NCI-H2227 treated with DMSO at 0.1 percent for 48 hours (cell line): ENCODE data around the gene MYRF.

Experiments
- DNase-seq: peaks from one replicate; lab custom pipeline; 2025; lab: John Stamatoyannopoulos, UW

MYRF gene

DNA sequence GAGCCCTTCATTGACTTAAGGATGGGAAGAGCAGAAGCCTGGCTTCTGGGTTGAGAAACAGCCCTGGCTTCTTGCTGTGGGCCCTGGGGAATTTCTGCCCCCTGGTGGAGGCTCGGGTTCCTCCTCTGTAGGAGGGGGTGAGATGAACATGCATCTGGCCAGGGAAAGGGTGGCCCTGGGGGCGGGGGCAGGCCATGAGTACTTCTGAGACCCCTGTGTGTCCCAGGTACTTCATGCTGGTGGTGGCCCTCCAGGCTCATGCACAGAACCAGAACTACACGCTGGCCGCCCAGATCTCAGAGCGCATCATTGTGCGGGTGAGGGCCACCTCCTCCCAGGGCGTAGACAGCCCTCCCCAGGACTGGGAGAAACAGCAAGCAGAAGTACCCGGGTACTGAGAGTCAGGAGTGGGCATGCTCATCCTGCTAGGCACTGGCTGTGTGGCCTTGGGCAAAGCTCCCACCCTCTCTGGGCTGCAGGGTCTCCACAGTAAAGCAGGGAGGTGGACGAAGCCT, 24.2 kb downstream of the MYRF start:
- DNase-seq = no peak

DNA sequence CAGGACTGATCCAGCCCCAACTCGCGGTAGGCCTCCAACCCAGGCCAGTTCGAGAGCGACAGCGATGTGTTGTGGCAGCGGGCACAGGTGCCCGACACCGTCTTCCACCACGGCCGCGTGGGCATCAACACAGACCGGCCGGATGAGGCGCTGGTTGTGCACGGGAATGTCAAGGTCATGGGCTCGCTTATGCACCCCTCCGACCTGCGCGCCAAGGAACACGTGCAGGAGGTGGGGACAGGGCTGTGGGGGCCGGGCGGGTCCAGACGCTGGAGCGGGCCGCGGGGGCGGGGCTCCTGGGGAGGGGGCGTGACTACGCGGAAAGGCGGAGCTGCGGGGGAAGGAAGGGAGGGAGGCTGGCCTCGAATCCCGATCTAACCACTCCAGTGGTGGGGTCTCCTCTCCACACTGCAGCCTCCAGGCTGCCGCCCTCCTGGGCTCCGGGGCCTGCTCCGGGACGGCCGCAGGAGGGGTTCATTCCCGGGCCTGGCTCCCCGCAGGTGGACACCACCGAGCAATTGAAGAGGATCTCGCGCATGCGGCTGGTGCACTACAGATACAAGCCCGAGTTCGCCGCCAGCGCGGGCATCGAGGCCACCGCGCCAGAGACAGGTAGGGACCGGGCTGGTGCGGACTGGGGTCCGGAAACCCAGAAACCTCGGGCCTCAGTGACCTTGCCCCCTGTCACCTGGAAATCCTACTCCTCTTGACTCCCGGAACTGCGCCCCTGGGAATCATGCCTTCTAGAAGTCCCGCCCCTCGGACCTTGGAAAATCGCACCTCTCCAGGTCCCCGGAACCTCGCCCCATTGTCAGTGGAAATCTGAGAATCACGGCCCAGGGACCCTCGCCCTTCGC, 25.0 kb downstream of the MYRF start:
- DNase-seq = no peak

DNA sequence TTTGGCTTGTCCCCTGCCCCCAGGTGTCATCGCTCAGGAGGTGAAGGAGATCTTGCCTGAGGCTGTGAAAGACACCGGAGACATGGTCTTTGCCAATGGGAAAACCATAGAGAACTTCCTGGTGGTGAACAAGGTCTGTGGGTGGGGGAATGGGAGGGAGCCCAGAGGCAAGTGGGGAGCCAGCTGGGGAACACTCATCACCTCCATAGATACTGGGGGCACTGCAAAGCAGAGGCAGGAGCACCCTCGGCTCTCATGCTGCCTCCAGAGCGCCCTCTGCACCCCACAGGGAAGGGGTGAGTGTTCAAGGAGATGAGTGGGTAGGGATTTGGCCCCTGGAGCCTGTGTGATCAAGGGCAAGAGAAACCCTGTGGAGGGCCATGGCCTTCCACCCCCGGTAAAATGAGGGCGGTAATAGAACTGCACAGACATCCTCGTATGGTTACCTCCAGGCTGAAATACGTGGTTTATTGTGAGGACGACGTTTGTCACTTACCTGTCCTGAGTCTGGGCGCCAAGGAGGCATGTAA, 26.0 kb downstream of the MYRF start:
- DNase-seq = no peak

DNA sequence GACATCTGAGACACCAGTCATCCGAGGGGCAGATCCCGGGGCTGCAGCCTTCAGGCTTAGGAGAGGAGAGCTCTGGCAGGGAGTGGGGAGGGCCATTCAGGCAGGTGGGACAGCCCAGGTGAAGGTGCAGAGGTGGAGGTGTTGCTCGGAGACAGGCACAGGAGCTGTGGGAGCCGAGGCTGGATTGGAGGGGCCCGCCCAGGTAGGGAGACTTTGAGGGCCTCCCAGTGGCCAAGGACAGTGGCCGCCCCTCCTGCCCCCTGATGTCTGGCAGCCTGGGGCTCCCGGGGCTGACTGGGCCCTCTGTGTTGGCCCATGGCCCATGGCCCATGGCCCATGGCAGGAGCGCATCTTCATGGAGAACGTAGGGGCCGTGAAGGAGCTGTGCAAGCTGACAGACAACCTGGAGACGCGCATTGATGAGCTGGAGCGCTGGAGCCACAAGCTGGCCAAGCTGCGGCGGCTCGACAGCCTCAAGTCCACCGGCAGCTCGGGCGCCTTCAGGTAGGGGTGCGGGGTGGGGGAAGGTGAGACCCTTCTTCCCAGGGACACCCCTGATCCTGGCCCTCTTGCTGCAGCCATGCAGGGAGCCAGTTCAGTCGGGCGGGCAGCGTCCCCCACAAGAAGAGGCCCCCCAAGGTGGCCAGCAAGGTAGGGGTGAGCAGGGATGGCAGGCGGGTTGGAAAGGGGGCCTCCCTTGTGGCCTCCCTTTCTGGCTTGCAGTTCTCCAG, 26.6 kb downstream of the MYRF start:
- DNase-seq = no peak

DNA sequence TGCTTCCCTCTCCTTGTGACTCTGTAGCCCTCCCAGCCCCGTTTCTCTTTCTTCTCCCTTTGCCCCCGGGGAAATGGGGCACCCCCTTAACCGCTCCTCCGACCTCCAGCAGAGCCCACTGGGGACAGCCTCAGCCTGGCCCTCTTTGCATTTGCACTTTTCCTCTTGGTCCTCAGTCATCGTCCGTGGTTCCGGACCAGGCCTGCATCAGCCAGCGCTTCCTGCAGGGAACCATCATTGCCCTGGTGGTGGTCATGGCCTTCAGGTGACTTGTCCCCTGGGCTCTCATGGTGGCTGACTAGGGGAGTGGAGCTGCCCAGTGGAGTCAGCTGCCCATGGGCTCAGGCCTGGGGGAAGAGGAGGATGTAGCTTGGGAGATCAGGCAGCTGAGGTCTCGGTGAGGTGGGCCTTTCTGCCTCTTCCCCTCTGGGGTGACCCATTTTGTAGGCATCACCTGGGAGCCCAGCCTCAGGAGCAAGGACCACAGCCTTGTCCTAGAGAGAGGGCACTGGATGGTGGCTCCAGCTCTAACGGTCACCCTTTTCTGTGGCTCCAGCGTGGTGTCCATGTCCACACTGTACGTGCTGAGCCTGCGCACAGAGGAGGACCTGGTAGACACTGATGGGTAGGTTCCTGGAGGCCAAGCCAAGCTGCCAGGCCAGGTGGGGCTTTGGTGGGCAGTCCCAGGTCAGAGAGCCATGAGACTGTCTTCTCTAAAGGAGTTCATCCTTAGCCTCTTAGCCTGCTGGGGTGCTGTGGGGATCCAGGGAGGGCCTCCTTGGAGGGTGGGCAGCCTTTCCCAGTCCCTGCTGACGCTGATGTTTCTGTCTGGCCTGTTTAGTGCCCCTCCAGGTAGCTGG, 27.5 kb downstream of the MYRF start:
- DNase-seq = no peak

DNA sequence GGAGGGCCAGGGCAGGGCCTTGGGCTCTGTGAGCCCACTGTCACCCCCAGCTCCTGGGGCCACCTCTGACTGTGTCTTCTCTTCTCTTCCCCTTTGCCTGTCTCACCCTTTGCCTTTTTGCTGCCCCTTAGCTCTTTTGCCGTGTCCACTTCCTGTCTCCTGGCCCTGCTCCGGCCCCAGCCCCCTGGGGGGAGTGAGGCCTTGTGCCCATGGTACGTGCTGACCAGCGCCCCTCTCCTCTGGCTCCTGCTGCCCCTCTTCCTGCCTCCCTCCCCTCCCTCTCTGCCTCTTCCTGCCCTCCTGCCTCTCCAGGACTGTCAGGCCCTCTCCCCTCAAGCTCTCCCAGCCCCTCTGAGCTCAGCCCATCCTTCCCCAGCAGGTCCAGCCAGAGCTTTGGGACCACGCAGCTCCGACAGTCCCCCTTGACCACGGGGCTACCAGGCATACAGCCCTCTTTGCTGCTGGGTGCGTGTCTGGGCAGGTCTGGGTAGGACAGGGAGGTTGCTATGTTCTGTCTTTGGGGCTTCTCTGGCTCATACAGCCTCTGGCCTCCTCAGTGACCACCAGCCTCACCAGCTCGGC, 28.2 kb downstream of the MYRF start:
- DNase-seq = no peak

DNA sequence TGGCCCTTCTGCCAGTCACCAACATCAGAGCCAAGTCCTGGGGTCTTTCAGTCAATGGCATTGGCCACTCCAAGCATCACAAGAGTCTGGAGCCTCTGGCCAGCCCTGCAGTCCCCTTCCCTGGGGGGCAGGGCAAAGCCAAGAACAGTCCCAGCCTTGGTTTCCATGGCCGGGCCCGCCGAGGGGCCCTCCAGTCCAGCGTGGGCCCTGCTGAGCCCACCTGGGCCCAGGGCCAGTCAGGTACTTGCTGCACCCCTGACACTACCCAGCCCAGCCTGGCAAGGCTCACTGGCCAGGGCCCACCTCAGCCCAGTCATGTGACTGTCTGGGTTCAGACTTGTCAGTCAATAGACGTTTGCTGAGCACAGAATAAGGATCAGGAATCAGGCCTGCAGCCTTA, 29.1 kb downstream of the MYRF start:
- DNase-seq = no peak

DNA sequence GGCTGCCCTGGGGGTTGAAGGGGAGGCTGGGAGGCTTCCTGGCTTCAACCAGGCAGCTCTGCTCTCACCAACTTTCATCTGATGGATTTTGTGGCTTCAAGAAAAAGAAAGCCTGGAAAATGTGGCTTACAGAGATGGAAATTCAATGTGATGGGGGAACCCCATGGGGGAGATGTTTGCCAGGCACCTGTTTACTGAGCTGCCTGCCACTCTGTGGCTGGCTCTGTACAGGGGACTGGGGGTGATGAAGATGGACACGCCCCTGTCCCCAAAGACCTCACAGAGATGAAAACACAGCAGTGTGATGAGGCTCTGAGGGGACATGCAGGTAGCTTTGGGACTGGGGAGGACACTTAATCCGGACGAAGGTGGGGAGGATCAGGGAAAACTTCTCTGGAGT, 29.9 kb downstream of the MYRF start:
- DNase-seq = no peak

DNA sequence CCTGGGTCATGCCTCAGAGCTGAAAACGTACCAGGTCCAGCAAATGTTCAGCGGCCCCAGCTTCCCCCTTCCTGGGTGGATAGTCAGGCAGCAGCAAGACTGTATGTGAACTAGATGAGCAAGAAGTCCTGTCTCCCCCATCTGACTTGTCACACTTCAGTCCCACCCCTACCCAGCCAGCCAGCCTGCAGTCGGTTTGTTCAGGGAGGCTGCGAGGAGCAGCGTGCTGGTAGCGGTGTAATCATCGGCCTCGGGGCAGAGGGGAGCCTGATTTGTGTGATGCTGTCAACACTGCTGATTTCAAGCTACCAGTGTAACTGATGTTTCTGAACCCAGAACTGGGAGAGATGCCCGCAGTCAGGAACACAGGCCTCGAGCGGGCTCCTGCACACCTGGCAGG, 30.4 kb downstream of the MYRF start:
- no peak for DNase-seq

DNA sequence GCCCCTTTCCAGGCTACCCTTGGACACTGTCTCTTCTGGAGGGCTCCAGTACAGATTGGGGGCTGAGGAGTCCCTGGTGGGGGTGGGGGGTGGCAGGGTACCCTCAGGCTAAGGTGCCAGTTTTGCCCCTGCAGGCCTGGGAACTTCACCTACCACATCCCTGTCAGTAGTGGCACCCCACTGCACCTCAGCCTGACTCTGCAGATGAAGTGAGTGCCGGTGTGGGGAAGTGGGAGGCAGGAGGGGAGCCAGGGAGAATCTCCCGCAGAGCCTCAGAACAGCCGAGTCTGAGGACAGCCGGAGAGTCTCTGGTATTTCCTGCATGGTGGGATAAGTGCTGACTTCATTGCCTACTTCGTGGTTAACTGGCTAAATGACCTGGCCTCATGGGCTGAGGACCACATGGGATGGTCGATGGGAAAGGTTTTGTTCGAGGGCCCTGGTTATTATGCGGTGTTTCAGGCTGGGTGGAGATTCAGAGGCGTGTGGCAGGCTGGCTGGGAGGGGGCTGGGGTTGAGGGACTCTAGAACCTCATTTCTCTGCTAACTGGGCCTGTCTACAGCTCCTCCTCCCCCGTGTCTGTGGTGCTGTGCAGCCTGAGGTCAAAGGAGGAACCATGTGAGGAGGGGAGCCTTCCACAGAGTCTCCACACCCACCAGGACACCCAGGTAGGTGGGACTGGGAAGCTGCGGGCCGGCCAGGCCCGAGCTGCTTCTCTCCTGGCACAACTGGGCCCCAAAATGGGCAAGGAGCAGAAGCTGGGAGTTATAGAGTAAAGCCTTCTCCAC, 31.5 kb downstream of the MYRF start:
- DNase-seq = no peak

DNA sequence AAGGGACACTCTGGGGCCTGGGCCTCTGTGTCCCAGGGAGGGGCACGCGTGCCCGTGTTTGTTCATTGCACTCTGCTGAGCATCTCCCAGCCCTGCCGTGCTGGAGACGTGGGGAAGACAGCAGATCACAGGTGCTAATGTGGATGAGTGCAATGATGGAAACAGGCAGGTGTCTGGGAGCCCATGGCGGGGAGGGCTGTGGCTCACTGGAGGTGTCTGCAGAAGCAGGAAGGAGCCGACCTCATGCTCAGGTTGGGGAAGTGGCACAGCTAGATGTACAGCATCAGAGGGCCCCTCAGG, 32.0 kb downstream of the MYRF start:
- no peak for DNase-seq

DNA sequence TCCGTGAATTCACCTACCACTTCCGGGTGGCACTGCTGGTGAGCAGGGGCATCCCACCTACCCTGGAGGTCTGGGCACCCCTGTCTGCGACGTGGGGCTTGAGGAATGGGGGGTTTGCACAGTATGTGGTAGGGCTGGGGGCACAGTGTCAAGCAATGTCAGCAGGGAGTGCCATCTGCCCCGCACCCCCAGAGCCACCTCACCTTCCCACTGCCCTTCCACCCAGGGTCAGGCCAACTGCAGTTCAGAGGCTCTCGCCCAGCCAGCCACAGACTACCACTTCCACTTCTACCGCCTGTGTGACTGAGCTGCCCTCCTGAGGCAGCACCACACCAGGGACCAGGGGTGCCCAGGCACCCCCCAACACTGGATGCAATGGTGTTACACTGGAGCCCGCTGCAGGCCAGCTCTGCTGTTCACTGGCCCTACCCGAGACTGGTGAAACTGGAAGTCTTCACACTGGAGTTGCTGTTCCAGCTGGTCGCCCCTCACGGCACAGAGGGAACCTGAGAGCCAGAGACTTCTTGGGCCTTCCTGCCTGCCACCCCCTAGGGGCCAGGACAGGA, 33.5 kb downstream of the MYRF start:
- DNase-seq = no peak

DNA sequence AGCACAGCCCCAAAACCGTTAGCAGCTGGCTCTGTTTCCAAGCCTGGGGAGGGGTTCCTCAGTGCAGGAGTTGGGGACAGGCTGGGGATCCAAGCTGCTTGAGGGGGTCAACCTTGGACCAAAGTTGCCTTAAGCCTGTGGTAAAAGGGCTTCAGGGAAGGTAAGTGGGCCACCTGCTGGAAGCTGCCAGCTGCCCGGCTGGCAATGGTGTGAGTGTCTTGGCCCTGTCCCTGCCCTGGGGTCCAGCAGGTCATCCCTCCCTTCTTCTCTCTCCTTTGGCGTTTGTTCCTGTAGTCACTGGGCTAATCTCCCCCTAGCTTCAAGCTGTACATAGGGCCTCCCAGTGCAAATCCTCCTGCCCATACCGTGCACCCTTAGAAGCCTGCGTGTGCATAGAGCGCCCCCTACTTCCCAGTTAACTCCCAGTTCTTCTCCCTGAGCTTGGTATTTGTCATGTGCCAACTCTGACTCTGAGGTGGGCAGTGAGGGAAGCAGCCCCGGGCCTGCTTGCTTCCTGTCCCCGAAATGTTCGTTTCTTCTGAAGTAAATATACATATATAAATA, 35.6 kb downstream of the MYRF start:
- DNase-seq = peak; percentile 10

DNA sequence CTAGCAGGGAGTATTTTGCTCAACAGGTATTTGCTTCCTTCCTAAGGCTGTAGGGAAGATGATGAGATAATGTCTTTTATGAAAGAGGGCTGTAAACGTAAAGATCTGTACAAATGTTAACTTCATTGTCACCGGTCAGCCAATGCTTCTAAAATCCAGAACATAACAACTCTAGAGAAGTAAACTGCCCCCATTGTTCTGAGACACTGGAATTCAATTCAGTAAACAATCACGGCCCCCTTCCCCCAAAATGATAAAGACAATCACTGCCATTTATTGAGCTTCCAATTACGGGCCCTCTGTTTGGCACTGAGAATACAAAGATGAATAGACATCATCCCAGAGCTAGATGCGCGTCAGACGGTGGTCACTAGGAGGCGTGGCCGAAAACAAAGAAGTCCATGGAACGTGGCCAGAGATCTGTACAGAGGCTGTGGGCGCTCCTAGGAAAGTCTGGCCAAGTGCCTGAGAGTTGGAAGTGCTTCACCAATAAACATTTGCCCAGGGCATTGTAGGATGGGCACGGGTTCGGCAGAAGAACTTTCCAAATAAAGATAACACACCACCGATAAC, 39.4 kb downstream of the MYRF start:
- DNase-seq = peak; percentile 92

DNA sequence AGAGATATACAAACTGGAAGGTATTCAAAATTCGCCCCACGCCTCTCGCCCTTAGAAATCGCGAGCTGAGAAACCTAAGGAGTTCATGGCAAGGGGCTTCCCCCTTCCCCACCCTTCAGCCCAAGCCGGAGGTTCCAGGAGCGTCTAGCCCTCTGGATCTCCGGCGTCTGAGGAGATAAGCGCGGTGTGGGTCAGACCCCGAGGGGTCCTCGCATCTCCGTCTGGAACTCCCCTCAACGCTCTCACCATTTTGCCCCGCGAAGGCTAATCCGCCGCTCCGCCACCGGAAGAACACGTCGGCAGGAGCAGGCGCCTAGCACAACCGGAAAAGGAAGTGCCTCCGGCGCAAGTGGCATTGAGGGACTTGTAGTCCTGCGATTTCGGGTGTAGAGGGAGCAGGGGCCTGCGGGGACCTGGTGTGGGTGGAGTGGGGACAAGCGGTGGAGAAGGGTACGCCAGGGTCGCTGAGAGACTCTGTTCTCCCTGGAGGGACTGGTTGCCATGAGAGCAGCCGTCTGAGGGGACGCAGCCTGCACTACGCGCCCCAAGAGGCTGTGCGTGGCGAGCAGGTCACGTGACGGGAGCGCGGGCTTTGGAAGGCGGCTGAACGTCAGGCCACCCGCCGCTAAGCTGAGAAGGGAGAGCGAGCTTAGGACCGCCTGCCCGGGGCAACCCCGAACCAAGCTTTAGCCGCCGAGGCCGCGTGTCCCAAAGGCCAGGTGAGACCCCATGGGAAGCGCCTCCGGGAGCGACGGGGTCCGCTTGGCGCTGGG, 40.1 kb downstream of the MYRF start, which contains the start of the genes FEN1 and TMEM258:
FEN1 (plus strand) TSS at position 602 of the 773 bp plus-strand sequence. CDS start 2,451 bp downstream, outside the sequence.
TMEM258 (minus strand) TSS at position 290 of the 773 bp plus-strand sequence; CDS start at position 249, 41 bp downstream.
- DNase-seq = peak; percentile 97

DNA sequence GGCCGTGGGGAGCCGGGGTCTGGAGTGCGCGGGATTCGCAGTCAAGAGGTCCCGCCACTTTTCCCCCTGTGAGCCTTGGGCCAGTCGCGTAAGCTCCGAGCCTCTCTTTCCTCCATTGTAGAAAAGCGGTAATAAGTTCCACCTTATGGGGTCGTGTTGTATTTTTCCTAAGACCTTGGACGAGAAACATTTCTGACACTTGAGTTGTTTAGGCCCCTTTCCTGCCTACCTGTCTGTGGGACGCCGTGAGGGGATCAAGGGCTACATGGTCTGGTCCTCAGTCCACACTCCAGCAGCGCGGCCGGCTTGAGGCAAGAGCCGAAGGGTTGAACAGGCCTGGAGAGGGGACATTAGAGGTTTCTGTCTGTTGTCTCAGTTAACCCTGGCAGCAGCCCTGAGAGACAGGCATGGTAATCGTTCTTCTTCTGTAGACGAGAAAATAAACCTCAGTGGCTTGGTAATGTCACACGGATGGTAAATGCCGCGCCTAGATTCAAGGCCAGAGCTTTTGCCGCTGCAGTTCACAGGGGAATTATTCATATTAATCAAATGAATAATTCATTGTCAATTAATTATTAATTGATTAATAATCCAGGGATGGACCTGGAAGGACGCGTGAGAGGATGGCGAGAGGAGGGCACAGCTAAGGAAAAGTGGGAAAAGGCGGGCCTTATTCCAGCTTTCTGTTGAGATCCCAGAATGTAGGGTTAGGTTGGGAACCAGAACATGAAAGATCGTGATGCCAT, 40.8 kb downstream of the MYRF start:
- DNase-seq = peak; percentile 55

DNA sequence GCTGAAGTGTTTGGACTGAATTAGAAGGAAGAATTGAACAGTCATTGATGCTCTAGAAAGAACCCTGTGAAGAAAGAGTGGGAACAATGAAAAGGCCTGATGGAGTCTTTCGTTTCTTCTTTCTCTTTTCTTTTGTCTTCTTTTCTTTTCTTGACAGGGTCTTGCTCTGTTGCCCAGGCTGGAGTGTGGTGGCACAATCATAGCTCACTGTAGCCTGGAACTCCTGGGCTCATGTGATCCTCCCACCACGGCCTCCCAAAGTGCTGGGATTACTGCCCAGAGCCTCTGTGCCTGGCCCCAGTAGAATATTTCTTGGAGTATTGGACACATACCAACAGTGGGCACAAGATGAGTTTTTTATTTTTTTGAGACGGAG, 41.4 kb downstream of the MYRF start:
- DNase-seq = no peak

DNA sequence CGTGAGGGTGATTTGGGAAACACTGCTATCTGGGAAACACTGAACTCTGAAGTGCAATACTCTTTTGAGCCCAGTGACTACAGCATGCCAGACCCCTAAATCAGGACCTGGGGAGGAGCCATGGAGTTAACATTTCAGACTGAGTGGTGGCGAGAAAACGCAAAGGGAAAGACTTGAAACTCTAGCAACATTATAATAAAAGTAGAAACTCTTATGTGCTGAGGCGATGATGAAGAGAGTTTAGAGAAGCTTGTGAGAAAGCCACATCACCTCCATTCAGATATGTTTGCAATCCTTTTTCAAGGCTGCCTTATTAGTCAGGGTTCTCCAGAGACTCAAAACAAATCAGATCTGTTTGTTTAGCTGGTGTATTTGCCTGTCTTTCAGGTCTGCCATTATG, 42.1 kb downstream of the MYRF start:
- DNase-seq = no peak
